Lower leg skin (tissue), 4 donors: ENCODE measurements around the gene TMEM151B. TPM values are rescaled to one million over a fixed set of nuclear protein-coding genes. Genes with fewer than 3 reads are reported as not detected.

ENCODE experiments used
- DNase-seq, 2 donors: peaks; one replicate each; pipeline ENCODE4 v3.0.0-alpha.2; 2019; ENCODE audit warnings: low spot score in 2 of 2
- H3K4me3 ChIP-seq: fragments of 200-600 bp; sonication (generic); 2 replicates; pipeline ENCODE4 v1.5.1; 2017; ENCODE audit warnings: mild to moderate bottlenecking, low read depth; ENCODE audit not compliant: poor library complexity, severe bottlenecking
- CTCF ChIP-seq, 3 donors: fragments of 450-650 bp; IDR thresholded peaks; one replicate each; pipeline ENCODE4 v1.5.1; 2016; ENCODE audit warnings: antibody characterized with exemption in 3 of 3, mild to moderate bottlenecking in 3 of 3, moderate library complexity in 2 of 3
- POLR2A ChIP-seq, 2 donors: fragments of 450-650 bp; IDR thresholded peaks; one replicate each; pipeline ENCODE4 v1.6.1; 2016 to 2017; ENCODE audit warnings: antibody characterized with exemption in 2 of 2, mild to moderate bottlenecking in 1 of 2, moderate library complexity in 1 of 2
- WGBS, 2 donors: methylation state at CpG; one replicate each; pipeline ENCODE4 v1.1.5; 2018; 5-methylcytosine and 5-hydroxymethylcytosine counted together
- intact Hi-C: fragments of 100-400 bp; cut with DNase I; formaldehyde crosslinking; loops from one replicate; pipeline ENCODE4 v1.15.0; 2023; ENCODE audit warnings: low total_unique reads
- total RNA-seq, 4 donors: library from RNA; depleted of rRNA; stranded (reverse); fragments of >200 nt; gene quantifications; one replicate each; pipeline ENCODE4 v1.1.0, GENCODE V29; 2016

Gene TMEM151B
- total RNA-seq, 4 donors from 2014 or later, result 0.10 to 0.42 TPM; not detected in 2

GRCh38 chr6:44269178-44269920 is 901 bp upstream of the TMEM151B start:
- 65 to 67% methylated on average over 1 of the region's 1 CpG for WGBS, 2 donors
- intact Hi-C loops, result no loop called here
- H3K4me3 ChIP-seq, result no peak overlapping the region
- no peak for DNase-seq
- TF ChIP-seq POLR2A (IDR thresholded peaks at IDR 0.05), result no peak
- TF ChIP-seq CTCF (IDR thresholded peaks at IDR 0.05), result no peak

- WGBS, 2 donors, result 8 to 13% methylated on average over 11 to 12 of the region's 90 CpGs
- DNase-seq, result no peak
- no peak for TF ChIP-seq CTCF (IDR thresholded peaks at IDR 0.05)
- no peak for TF ChIP-seq POLR2A (IDR thresholded peaks at IDR 0.05)
- no peak overlapping the region for H3K4me3 ChIP-seq
- intact Hi-C loops, result loop anchor here (5.0 kb wide), 1 partner anchor 67 kb away; no protein-coding TSS in a partner anchor
Measured at GRCh38 chr6:44270526-44271405, 516 bp downstream of the TMEM151B start.

- WGBS, 2 donors, result 85 to 92% methylated on average over 6 of the region's 6 CpGs
- no peak overlapping the region for H3K4me3 ChIP-seq
- DNase-seq, result no peak
- no peak for TF ChIP-seq POLR2A (IDR thresholded peaks at IDR 0.05)
- no peak for TF ChIP-seq CTCF (IDR thresholded peaks at IDR 0.05)
- intact Hi-C loops, result loop anchor here (5.0 kb wide), 1 partner anchor 66 kb away; no protein-coding TSS in a partner anchor
Measured at GRCh38 chr6:44271406-44271723, 1.1 kb downstream of the TMEM151B start.

- TF ChIP-seq POLR2A (IDR thresholded peaks at IDR 0.05), result no peak
- no peak for TF ChIP-seq CTCF (IDR thresholded peaks at IDR 0.05)
- WGBS, 2 donors, result 70 to 78% methylated on average over 3 of the region's 3 CpGs
- DNase-seq, result no peak
- no peak overlapping the region for H3K4me3 ChIP-seq
- intact Hi-C loops, result loop anchor here (5.0 kb wide), 1 partner anchor 65 kb away; no protein-coding TSS in a partner anchor
Measured at GRCh38 chr6:44271914-44272313, 1.7 kb downstream of the TMEM151B start.

- DNase-seq, result no peak
- WGBS, 2 donors, result 91 to 94% methylated on average over 3 of the region's 3 CpGs
- intact Hi-C loops, result loop anchor here (5.0 kb wide), 1 partner anchor 65 kb away; no protein-coding TSS in a partner anchor
- TF ChIP-seq POLR2A (IDR thresholded peaks at IDR 0.05), result no peak
- no peak for TF ChIP-seq CTCF (IDR thresholded peaks at IDR 0.05)
- H3K4me3 ChIP-seq, result no peak overlapping the region
Measured at GRCh38 chr6:44272529-44272928, 2.3 kb downstream of the TMEM151B start.
